CD14-positive monocyte (primary cell): ENCODE results near the gene CDKN1C. TPM values are rescaled to one million over a fixed set of nuclear protein-coding genes. Genes with fewer than 3 reads are reported as not detected.

Experiments
- DNase-seq, 3 donors: peaks; one replicate each; pipeline ENCODE4 v3.0.0-alpha.2; 2011 to 2022
- H2AFZ ChIP-seq: 2 replicates; pipeline ENCODE4 v1.6.0; 2012; ENCODE audit warnings: mild to moderate bottlenecking, low read depth, low read length, inconsistent platforms; ENCODE audit not compliant: insufficient read depth, poor library complexity, severe bottlenecking
- H3K27ac ChIP-seq, 2 donors: 1 replicate in 1 of 2; 2 replicates in 1 of 2; pipeline ENCODE4 v1.5.1; 2012 to 2013; ENCODE audit warnings: low read length in 2 of 2, control low read depth in 1 of 2, inconsistent platforms in 1 of 2, low read depth in 1 of 2, mild to moderate bottlenecking in 1 of 2
- H3K27me3 ChIP-seq, 2 donors: one replicate each; pipeline versions ENCODE4 v1.6.0 to v1.6.1; 2011 to 2013; ENCODE audit warnings: low read length in 2 of 2; ENCODE audit not compliant: control insufficient read depth in 2 of 2, insufficient read depth in 2 of 2
- H3K36me3 ChIP-seq, 2 donors: replicated peaks in 1 of 2; 1 replicate in 1 of 2; 2 replicates in 1 of 2; pipeline versions ENCODE4 v1.5.1 to v1.6.1; 2012 to 2013; ENCODE audit warnings: low read length in 2 of 2, control low read depth in 1 of 2, inconsistent platforms in 1 of 2, mild to moderate bottlenecking in 1 of 2; ENCODE audit not compliant: insufficient read depth in 2 of 2, control insufficient read depth in 1 of 2
- H3K4me1 ChIP-seq, 2 donors: 1 replicate in 1 of 2; 2 replicates in 1 of 2; pipeline versions ENCODE4 v1.5.1 to v1.6.1; 2012 to 2013; ENCODE audit warnings: low read length in 2 of 2, control low read depth in 1 of 2, inconsistent platforms in 1 of 2, mild to moderate bottlenecking in 1 of 2, moderate library complexity in 1 of 2; ENCODE audit not compliant: insufficient read depth in 2 of 2, control insufficient read depth in 1 of 2
- H3K4me2 ChIP-seq: replicated peaks from 2 replicates; pipeline ENCODE3; 2012; ENCODE audit warnings: low read length, moderate library complexity, mild to moderate bottlenecking; ENCODE audit not compliant: poor library complexity, severe bottlenecking; ENCODE audit errors: extremely low read depth
- H3K4me3 ChIP-seq, 3 experiments: fragments of 200-600 bp in 1 of 3; sonication (generic) in 1 of 3; replicated peaks in 1 of 3; 1 replicate in 2 of 3; 2 replicates in 1 of 3; pipeline ENCODE4 v1.5.1; 2011 to 2013; ENCODE audit warnings: low read length in 3 of 3, mild to moderate bottlenecking in 3 of 3, control low read depth in 2 of 3, low read depth in 2 of 3, inconsistent platforms in 1 of 3, moderate library complexity in 1 of 3
- H3K79me2 ChIP-seq: 2 replicates; pipeline ENCODE4 v1.6.0; 2012; ENCODE audit warnings: mild to moderate bottlenecking, control low read depth, inconsistent platforms, low read length, moderate library complexity; ENCODE audit not compliant: insufficient read depth
- H3K9ac ChIP-seq: 2 replicates; pipeline ENCODE4 v1.6.0; 2017; ENCODE audit warnings: low read length, mild to moderate bottlenecking; ENCODE audit not compliant: insufficient read depth, poor library complexity, severe bottlenecking
- H3K9me3 ChIP-seq, 2 donors: replicated peaks in 1 of 2; 1 replicate in 1 of 2; 2 replicates in 1 of 2; pipeline versions ENCODE4 v1.5.1 to v1.6.1; 2012 to 2013; ENCODE audit warnings: low read length in 2 of 2, control low read depth in 1 of 2; ENCODE audit not compliant: control insufficient read depth in 1 of 2, insufficient read depth in 1 of 2
- H4K20me1 ChIP-seq: 2 replicates; pipeline ENCODE4 v1.6.0; 2012; ENCODE audit warnings: mild to moderate bottlenecking, low read length, control low read depth, moderate library complexity; ENCODE audit not compliant: insufficient read depth
- H3K27ac Mint-ChIP-seq, 7 donors: one replicate each; pipeline ENCODE4 v1.8.0; 2020; ENCODE audit warnings: mild to moderate bottlenecking in 7 of 7, mixed read lengths in 7 of 7, moderate library complexity in 6 of 7, inconsistent platforms in 2 of 7
- H3K27me3 Mint-ChIP-seq, 3 donors: one replicate each; pipeline ENCODE4 v1.8.0; 2021 to 2022; ENCODE audit warnings: low read depth in 3 of 3, mild to moderate bottlenecking in 3 of 3, mixed read lengths in 3 of 3, moderate library complexity in 3 of 3, inconsistent platforms in 1 of 3
- H3K36me3 Mint-ChIP-seq, 2 donors: one replicate each; pipeline ENCODE4 v1.8.0; 2020; ENCODE audit warnings: mixed read lengths in 2 of 2, inconsistent platforms in 1 of 2, mild to moderate bottlenecking in 1 of 2
- H3K4me1 Mint-ChIP-seq: one replicate; pipeline ENCODE4 v1.8.0; 2020; ENCODE audit warnings: mild to moderate bottlenecking, mixed read lengths
- H3K4me3 Mint-ChIP-seq, 2 donors: one replicate each; pipeline ENCODE4 v1.8.0; 2020; ENCODE audit warnings: mild to moderate bottlenecking in 2 of 2, mixed read lengths in 2 of 2, moderate library complexity in 1 of 2
- H3K9me3 Mint-ChIP-seq, 7 donors: one replicate each; pipeline ENCODE4 v1.8.0; 2020 to 2022; ENCODE audit warnings: mixed read lengths in 7 of 7, mild to moderate bottlenecking in 6 of 7, moderate library complexity in 6 of 7, inconsistent platforms in 2 of 7
- CTCF ChIP-seq: fragments of 200-600 bp; IDR thresholded peaks from one replicate; pipeline ENCODE4 v1.8.0; 2022; ENCODE audit warnings: antibody characterized with exemption, mild to moderate bottlenecking
- WGBS: methylation state at CpG from one replicate; pipeline ENCODE4 v1.1.5; 2013; ENCODE audit warnings: missing lambda C conversion rate; ENCODE audit not compliant: insufficient coverage; 5-methylcytosine and 5-hydroxymethylcytosine counted together
- intact Hi-C, 2 donors: fragments of 100-400 bp; cut with micrococcal nuclease; formaldehyde crosslinking; loops; one replicate each; pipeline versions ENCODE4 v1.15.0 to v1.15.1; 2023
- polyA plus RNA-seq, 3 donors: library from polyadenylated mRNA; depleted of rRNA in 1 of 3; unstranded in 2 of 3; stranded (reverse) in 1 of 3; fragments of 300-500 nt in 2 of 3; fragments of >200 nt in 1 of 3; fragmentation: Illumina TruSeq in 2 of 3; gene quantifications; 1 replicate in 2 of 3; 2 replicates in 1 of 3; pipeline ENCODE4 v1.2.3, GENCODE V29; 2012 to 2021

CDKN1C gene
- polyA plus RNA-seq, 3 donors = 3.2 to 36.4 (median 4.7) TPM

- TF ChIP-seq CTCF = no peak
- peaks cover 0 to 3% (median under 1%) of the 10 kb centered on the region in 7 donors for H3K9me3 Mint-ChIP-seq
- DNase-seq = no peak
Observed at GRCh38 chr11:2834503-2835273, 50.9 kb downstream of the CDKN1C start.

GRCh38 chr11:2833716-2834502, 51.7 kb downstream of the CDKN1C start:
- intact Hi-C loops = no loop called here
- DNase-seq = no peak
- Mint-ChIP-seq H3K27me3 (peaks cover 4 to 17% (median 10%) of the 10 kb centered on the region in 3 donors), H3K4me1 (peaks cover 31% of the 10 kb centered on the region), H3K4me3 (no peak overlapping the region), H3K9me3 (peaks cover 7 to 10% (median 8%) of the 10 kb centered on the region in 7 donors), H3K36me3 (peaks cover 9 to 10% of the 10 kb centered on the region in 2 donors), H3K27ac (no peak overlapping the region)
- Histone ChIP-seq H3K27ac (no peak overlapping the region), H3K4me2 (no peak overlapping the region), H3K36me3 (peaks cover 0 to 1% of the 10 kb centered on the region in 2 donors), H3K27me3 (no peaks in the 10 kb centered on the region), H4K20me1 (peaks cover 57% of the 10 kb centered on the region), H3K4me1 (peaks cover 15 to 37% of the 10 kb centered on the region in 2 donors), H3K9me3 (peaks cover 3 to 7% of the 10 kb centered on the region in 2 donors), H3K9ac (no peak overlapping the region), H2AFZ (no peak overlapping the region), H3K79me2 (no peaks in the 10 kb centered on the region), H3K4me3 (no peak overlapping the region)
- no peak for TF ChIP-seq CTCF
- 89% methylated on average over 10 of the region's 19 CpGs for WGBS

More at GRCh38 chr11:2834503-2835273, 50.9 kb downstream of the CDKN1C start:
- intact Hi-C loops = no loop called here
- H2AFZ ChIP-seq = no peak overlapping the region
- 99% methylated on average over 13 of the region's 16 CpGs for WGBS
- no peak overlapping the region for H3K4me2 ChIP-seq
- peaks cover 5% of the 10 kb centered on the region in 2 donors for H3K36me3 Mint-ChIP-seq
- no peaks in the 10 kb centered on the region for H3K27me3 ChIP-seq
- H3K36me3 ChIP-seq = no peaks in the 10 kb centered on the region
- H3K27ac Mint-ChIP-seq = no peak overlapping the region
- H3K27ac ChIP-seq = no peak overlapping the region
- H3K4me1 ChIP-seq = peaks cover 15 to 34% of the 10 kb centered on the region in 2 donors
- H3K9me3 ChIP-seq = peaks cover 0 to 3% of the 10 kb centered on the region in 2 donors
- peaks cover 57% of the 10 kb centered on the region for H4K20me1 ChIP-seq
- H3K27me3 Mint-ChIP-seq = peaks cover 4 to 17% (median 13%) of the 10 kb centered on the region in 3 donors
- H3K9ac ChIP-seq = no peak overlapping the region
- no peak overlapping the region for H3K4me3 ChIP-seq
- H3K79me2 ChIP-seq = no peaks in the 10 kb centered on the region
- H3K4me1 Mint-ChIP-seq = peaks cover 25% of the 10 kb centered on the region
- H3K4me3 Mint-ChIP-seq = no peak overlapping the region
